Body of pancreas (tissue), 4 donors: ENCODE measurements around the gene B3GLCT. TPM values are rescaled to one million over a fixed set of nuclear protein-coding genes. Genes with fewer than 3 reads are reported as not detected.
"Not testable (repeated sequence)": the region's sequence is repeated elsewhere in the genome, so short reads cannot be mapped to it uniquely, and the experiment has no call there.

Source experiments
- ATAC-seq: fragments of 150-250 bp; one replicate; pipeline ENCODE4 v1.9.1; 2016
- DNase-seq, 4 donors: peaks; one replicate each; pipeline ENCODE4 v3.0.0-alpha.2; 2019
- H3K27ac ChIP-seq, 4 donors: fragments of 200-600 bp; sonication (generic); 1 replicate in 3 of 4; 2 replicates in 1 of 4; pipeline versions ENCODE4 v1.5.1 to v1.6.1; 2016 to 2019; ENCODE audit warnings: mild to moderate bottlenecking in 1 of 4, mixed read lengths in 1 of 4, moderate library complexity in 1 of 4
- H3K27me3 ChIP-seq, 2 donors: fragments of 200-600 bp; sonication (generic); one replicate each; pipeline ENCODE4 v1.6.0; 2016; ENCODE audit warnings: mild to moderate bottlenecking in 1 of 2
- H3K36me3 ChIP-seq, 2 donors: fragments of 200-600 bp; sonication (generic); replicated peaks in 1 of 2; 2 replicates each; pipeline ENCODE4 v1.5.1; 2016; ENCODE audit warnings: low read depth in 2 of 2; ENCODE audit not compliant: insufficient read depth in 1 of 2
- H3K4me1 ChIP-seq: fragments of 200-600 bp; sonication (generic); one replicate; pipeline ENCODE4 v1.6.0; 2016
- H3K4me3 ChIP-seq, 2 donors: fragments of 200-600 bp; sonication (generic); 1 replicate in 1 of 2; 2 replicates in 1 of 2; pipeline ENCODE4 v1.5.1; 2016 to 2019
- H3K9me3 ChIP-seq, 3 donors: fragments of 200-600 bp; sonication (generic); 1 replicate in 2 of 3; 2 replicates in 1 of 3; pipeline ENCODE4 v1.5.1; 2016
- POLR2A ChIP-seq, 3 donors: fragments of 450-650 bp; IDR thresholded peaks; one replicate each; pipeline ENCODE4 v1.6.1; 2016; ENCODE audit warnings: antibody characterized with exemption in 3 of 3, mild to moderate bottlenecking in 2 of 3
- WGBS, 2 donors: methylation state at CpG; one replicate each; pipeline ENCODE4 v1.1.5; 2017; 5-methylcytosine and 5-hydroxymethylcytosine counted together
- intact Hi-C: fragments of 100-400 bp; cut with DNase I; formaldehyde crosslinking; loops from one replicate; pipeline ENCODE4 v1.15.1; 2023
- total RNA-seq, 2 donors: library from RNA; depleted of rRNA; stranded (reverse); fragments of >200 nt; gene quantifications; one replicate each; pipeline ENCODE4 v1.1.0, GENCODE V29; 2016
- TF ChIP-seq, protein P1 (sequence below), 7 experiments: fragments of 450-650 bp in 4 of 7; fragments of 200-600 bp in 3 of 7; sonication (generic) in 3 of 7; IDR thresholded peaks; one replicate each; pipeline ENCODE4 v1.5.1; 2016 to 2019; ENCODE audit warnings: antibody characterized with exemption in 7 of 7

B3GLCT gene
- total RNA-seq, 2 donors from 2014 or later, result 2.0 to 5.2 TPM

DNA sequence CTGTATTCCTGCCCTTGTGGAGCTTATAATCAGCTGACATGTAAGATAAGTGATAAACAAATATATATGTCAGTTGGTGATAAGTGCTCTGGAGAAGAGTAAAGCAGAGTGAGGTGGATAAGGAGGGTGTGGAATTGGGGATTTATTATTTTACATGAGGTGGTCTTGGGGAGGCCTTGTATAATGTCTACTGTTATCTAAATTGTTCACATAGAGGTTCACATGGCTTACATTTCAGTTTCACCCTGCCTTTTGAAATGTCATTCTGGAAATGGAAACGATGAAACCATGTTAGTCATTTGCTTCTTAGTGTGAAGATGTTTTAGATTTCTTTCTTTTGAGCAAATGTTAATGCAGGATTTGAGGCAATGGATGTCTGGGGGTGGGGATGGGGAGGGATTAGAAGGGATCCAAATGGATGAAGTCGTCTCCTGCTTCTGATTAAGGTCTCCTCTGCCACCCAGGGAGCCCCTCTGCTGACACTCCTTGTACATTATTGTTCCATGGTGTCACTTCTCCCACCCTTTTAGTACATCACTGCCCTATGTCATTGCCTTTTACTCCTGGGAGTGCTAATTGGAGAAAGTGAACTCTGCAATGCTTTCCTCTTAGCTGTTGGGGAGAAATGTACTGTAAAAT lies 14.0 kb downstream of the B3GLCT start:
- TF ChIP-seq POLR2A (IDR thresholded peaks at IDR 0.05), result no peak
- TF ChIP-seq, protein P1, sequence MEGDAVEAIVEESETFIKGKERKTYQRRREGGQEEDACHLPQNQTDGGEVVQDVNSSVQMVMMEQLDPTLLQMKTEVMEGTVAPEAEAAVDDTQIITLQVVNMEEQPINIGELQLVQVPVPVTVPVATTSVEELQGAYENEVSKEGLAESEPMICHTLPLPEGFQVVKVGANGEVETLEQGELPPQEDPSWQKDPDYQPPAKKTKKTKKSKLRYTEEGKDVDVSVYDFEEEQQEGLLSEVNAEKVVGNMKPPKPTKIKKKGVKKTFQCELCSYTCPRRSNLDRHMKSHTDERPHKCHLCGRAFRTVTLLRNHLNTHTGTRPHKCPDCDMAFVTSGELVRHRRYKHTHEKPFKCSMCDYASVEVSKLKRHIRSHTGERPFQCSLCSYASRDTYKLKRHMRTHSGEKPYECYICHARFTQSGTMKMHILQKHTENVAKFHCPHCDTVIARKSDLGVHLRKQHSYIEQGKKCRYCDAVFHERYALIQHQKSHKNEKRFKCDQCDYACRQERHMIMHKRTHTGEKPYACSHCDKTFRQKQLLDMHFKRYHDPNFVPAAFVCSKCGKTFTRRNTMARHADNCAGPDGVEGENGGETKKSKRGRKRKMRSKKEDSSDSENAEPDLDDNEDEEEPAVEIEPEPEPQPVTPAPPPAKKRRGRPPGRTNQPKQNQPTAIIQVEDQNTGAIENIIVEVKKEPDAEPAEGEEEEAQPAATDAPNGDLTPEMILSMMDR (IDR thresholded peaks at IDR 0.05), result no peak
- no peaks in the 10 kb centered on the region for H3K9me3 ChIP-seq

DNA sequence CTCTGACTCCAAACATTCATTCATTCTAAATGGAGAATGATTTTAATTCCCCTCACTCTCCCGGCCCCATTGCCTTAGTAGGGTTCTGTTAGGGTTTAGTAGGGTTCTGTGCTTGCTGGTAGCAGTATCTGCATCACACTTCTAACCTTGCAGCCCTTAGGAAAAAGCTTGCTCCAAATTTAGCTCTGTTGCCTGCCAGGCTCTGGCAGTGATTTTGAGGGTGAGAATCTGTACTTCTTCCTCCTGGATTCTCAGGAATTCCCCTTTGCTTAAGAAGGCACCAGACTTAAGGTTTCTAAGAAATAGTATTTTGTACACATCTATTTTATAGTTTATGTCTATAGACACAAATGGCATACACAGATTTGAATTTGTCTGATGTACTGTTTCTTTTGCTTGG lies 14.7 kb downstream of the B3GLCT start:
- TF ChIP-seq POLR2A (IDR thresholded peaks at IDR 0.05), result no peak
- TF ChIP-seq, protein P1 (IDR thresholded peaks at IDR 0.05), result no peak

More for the DNA sequence above, 14.0 kb downstream of the B3GLCT start:
- Histone ChIP-seq H3K4me3 (no peak overlapping the region), H3K4me1 (peaks cover 8% of the 10 kb centered on the region), H3K27me3 (no peaks in the 10 kb centered on the region), H3K27ac (no peak overlapping the region), H3K36me3 (no peaks in the 10 kb centered on the region)
- intact Hi-C loops, result no loop called here
- 77 to 86% methylated on average over 2 of the region's 2 CpGs for WGBS, 2 donors
- DNase-seq (no peak), ATAC-seq (no peak)

DNA sequence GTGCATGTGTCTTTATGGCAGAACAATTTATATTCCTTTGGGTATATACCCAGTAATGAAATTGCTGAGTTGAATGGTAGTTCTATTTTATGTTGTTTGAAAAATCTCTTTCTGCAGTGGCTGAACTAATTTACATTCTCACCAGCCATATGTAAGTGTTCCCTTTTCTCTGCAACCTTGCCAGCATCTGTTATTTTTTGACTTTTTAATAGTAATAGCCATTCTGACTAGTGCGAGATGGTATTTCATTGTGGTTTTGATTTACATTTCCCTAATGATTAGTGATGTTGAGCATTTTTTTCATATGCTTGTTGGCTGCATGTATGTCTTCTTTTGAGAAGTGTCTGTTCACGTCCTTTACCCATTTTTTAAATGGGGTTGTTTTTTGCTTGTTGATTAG lies 17.1 kb downstream of the B3GLCT start:
- intact Hi-C loops, H3K4me3 ChIP-seq, H3K4me1 ChIP-seq, H3K9me3 ChIP-seq, DNase-seq, H3K36me3 ChIP-seq, H3K27me3 ChIP-seq, H3K27ac ChIP-seq, ATAC-seq: not testable (repeated sequence)
- 94 to 100% methylated on average over 2 of the region's 2 CpGs for WGBS, 2 donors

More for the DNA sequence above, 14.7 kb downstream of the B3GLCT start:
- no peaks in the 10 kb centered on the region for H3K27me3 ChIP-seq
- H3K4me1 ChIP-seq, result peaks cover 7% of the 10 kb centered on the region
- no peak overlapping the region for H3K27ac ChIP-seq
- no peaks in the 10 kb centered on the region for H3K36me3 ChIP-seq
- no peaks in the 10 kb centered on the region for H3K9me3 ChIP-seq
- H3K4me3 ChIP-seq, result no peak overlapping the region
- intact Hi-C loops, result no loop called here
- 80 to 93% methylated on average over 1 of the region's 1 CpG for WGBS, 2 donors
- ATAC-seq (no peak), DNase-seq (no peak)

DNA sequence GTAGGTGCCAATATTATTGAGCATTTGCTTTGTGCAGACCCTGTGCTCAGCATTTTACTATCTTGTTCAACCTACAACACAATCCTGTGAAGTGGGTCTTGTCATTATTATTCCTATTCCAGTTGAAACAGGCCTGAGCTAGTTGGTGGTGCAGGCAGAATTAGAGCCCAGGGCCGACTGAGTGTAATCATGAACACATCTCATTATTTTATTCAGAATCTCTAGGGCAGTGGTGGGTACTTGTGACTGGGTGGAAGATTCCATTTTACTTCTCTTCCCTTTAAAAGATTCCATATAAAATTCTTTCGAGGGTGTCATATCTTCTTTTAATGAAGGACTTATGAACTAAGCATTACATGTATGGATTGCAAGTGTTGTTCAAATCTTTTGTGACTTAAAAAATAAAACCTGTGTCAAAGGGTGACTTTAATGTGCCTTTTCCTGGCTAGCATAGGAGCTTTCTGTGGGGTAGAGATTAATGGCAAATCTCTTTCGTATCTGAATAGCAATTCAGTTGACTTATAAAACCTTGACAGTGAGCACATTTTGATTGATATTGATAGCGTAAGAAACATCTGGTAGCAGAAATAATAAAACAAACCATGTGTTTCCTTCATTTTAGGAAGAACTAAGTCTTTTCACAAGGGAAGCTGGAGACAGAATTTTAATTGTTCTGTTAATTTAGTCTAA lies 20.3 kb downstream of the B3GLCT start:
- Histone ChIP-seq H3K27me3 (no peaks in the 10 kb centered on the region), H3K4me1 (no peaks in the 10 kb centered on the region), H3K9me3 (no peaks in the 10 kb centered on the region), H3K36me3 (no peaks in the 10 kb centered on the region), H3K4me3 (no peak overlapping the region), H3K27ac (no peak overlapping the region)
- intact Hi-C loops, result no loop called here
- 77 to 82% methylated on average over 4 of the region's 4 CpGs for WGBS, 2 donors
- DNase-seq (no peak), ATAC-seq (no peak)
- no peak for TF ChIP-seq POLR2A (IDR thresholded peaks at IDR 0.05)
- TF ChIP-seq, protein P1 (IDR thresholded peaks at IDR 0.05), result no peak

DNA sequence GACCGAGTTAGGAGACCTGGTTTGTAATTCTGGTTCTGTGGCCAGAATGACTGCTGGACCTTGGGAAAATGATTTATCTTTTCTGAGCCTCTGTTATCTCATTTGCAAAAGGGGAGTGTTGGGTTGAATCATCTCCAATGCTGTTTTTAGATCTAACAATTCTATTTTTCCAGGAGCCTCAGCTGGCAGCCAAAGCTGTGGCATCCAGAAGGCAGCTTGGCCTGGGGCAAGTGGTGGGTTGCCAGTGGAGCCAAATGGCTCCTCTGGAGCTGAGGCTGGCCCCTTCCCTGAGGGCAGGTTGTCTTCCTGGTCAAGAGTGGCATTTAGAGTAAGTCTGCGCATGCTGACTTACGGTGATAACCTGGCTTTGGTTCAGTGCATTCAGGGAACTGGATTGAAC lies 21.3 kb downstream of the B3GLCT start:
- H3K36me3 ChIP-seq, result no peaks in the 10 kb centered on the region
- H3K4me3 ChIP-seq, result no peak overlapping the region
- TF ChIP-seq, protein P1 (IDR thresholded peaks at IDR 0.05), result no peak
- TF ChIP-seq POLR2A (IDR thresholded peaks at IDR 0.05), result no peak
- H3K27me3 ChIP-seq, result no peaks in the 10 kb centered on the region
- H3K9me3 ChIP-seq, result no peaks in the 10 kb centered on the region
- H3K27ac ChIP-seq, result no peak overlapping the region
- no peak for DNase-seq
- intact Hi-C loops, result no loop called here
- WGBS, 2 donors, result 93 to 100% methylated on average over 3 of the region's 3 CpGs
- no peak for ATAC-seq
- no peaks in the 10 kb centered on the region for H3K4me1 ChIP-seq
